Measurements from ENCODE around the gene SAMD4B.

Gene SAMD4B

DNA sequence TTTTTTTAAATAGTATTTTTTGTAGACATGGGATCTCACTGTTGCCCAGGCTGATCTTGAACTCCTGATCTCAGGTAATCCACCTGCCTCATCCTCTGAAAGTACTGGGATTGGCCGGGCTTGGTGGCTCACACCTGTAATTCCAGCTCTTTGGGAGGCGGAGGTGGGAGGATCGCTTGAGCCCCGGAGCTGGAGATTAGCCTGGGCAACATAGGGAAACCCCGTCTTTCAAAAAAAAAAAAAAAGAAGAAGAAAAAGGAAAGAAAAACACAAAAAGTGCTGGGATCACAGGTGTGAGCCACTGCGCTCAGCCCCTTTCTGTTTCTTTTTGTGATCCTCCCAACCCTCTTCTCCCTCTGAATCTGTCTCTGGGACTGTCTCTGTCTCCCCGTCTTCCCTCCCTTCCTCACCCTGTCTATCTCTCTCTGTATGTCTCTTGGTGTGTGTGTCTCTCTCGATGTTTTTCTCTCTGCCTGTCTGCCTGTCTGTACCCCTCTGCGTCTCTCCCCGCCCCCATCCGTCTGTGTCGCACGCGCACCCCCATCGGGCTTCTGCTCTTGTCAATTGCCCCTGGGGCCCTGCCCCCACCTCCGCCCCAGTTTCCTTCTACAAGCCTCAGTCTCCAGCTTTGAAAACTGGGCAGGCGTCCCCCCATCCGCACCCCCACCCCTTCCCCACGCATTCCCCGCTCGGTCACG, 63.9 kb downstream of the SAMD4B start:
- TF ChIP-seq ZFX (IDR thresholded peaks at IDR 0.05; ENCODE audit: borderline replicate concordance): no peak
- TF ChIP-seq, protein P1, sequence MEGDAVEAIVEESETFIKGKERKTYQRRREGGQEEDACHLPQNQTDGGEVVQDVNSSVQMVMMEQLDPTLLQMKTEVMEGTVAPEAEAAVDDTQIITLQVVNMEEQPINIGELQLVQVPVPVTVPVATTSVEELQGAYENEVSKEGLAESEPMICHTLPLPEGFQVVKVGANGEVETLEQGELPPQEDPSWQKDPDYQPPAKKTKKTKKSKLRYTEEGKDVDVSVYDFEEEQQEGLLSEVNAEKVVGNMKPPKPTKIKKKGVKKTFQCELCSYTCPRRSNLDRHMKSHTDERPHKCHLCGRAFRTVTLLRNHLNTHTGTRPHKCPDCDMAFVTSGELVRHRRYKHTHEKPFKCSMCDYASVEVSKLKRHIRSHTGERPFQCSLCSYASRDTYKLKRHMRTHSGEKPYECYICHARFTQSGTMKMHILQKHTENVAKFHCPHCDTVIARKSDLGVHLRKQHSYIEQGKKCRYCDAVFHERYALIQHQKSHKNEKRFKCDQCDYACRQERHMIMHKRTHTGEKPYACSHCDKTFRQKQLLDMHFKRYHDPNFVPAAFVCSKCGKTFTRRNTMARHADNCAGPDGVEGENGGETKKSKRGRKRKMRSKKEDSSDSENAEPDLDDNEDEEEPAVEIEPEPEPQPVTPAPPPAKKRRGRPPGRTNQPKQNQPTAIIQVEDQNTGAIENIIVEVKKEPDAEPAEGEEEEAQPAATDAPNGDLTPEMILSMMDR (IDR thresholded peaks at IDR 0.05): no peak
- peak overlapping the region; percentile 98 for H3K27ac ChIP-seq

DNA sequence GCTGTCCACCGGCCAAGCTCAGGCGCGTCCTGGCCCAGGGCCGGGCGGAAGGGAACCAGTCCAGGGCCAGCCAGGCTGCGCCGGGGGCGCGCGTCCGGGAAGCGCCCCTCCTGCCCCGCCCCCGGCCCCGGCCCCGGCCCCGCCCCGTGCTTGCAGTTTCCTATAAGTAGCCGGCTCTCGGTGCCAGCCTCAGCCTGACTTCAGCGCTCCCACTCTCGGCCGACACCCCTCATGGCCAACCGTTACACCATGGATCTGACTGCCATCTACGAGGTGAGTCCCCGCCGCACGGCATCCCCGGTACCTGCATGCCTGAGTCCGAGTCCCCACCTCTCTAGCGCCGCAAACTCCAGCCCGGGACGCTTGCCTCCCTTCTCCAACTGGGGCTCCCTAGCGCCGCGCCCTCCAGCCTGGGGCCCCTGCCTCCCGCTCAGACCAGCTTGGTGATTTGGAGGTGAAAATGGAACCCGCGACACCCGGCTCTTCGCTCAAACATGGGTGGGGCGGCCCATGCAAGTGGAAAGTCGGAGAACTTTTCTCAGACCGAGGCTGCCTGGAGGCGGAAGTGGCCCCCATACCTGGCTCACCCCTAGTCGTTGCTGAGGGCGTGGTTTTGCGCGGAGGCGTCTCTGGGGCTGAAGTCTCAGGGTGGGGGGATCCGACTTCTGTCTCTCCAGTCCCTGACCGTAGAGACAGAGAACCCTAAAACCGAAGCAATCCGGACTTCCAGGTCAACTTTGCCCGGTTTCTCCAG, 64.6 kb downstream of the SAMD4B start, which contains the start of gene ZFP36:
TSS of gene ZFP36 (plus strand) at position 192 of the 754 bp plus-strand sequence. CDS start at position 250, 58 bp downstream.
- H3K27ac ChIP-seq: peak within 1 kb of the TSS; percentile 98
- TF ChIP-seq, protein P1 (IDR thresholded peaks at IDR 0.05): no peak
- TF ChIP-seq ZFX (IDR thresholded peaks at IDR 0.05; ENCODE audit: borderline replicate concordance): no peak

DNA sequence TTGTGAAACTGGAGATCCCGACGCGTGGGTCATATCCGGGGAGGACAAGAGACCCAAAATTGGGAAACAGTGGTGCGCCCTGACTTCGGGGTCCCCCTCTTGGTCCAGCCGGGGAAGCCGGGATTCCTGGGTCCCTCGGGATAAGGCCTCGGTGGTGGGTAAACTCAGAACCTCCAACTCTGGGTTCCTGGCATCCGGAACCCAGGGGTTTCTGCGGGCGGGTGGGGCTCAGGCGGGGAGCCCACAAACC, 65.1 kb downstream of the SAMD4B start:
- peak overlapping the region; percentile 98 for H3K27ac ChIP-seq
- TF ChIP-seq, protein P1 (IDR thresholded peaks at IDR 0.05): no peak
- TF ChIP-seq ZFX (IDR thresholded peaks at IDR 0.05; ENCODE audit: borderline replicate concordance): no peak

DNA sequence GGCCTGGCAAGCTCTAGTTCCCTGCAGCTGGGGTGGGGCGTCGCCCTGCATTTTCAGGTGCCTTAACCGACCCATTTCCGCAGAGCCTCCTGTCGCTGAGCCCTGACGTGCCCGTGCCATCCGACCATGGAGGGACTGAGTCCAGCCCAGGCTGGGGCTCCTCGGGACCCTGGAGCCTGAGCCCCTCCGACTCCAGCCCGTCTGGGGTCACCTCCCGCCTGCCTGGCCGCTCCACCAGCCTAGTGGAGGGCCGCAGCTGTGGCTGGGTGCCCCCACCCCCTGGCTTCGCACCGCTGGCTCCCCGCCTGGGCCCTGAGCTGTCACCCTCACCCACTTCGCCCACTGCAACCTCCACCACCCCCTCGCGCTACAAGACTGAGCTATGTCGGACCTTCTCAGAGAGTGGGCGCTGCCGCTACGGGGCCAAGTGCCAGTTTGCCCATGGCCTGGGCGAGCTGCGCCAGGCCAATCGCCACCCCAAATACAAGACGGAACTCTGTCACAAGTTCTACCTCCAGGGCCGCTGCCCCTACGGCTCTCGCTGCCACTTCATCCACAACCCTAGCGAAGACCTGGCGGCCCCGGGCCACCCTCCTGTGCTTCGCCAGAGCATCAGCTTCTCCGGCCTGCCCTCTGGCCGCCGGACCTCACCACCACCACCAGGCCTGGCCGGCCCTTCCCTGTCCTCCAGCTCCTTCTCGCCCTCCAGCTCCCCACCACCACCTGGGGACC, 65.6 kb downstream of the SAMD4B start:
- no peak for TF ChIP-seq ZFX (IDR thresholded peaks at IDR 0.05; ENCODE audit: borderline replicate concordance)
- TF ChIP-seq, protein P1 (IDR thresholded peaks at IDR 0.05): no peak
- H3K27ac ChIP-seq: peak overlapping the region; percentile 98

- no peak for TF ChIP-seq ZFX (IDR thresholded peaks at IDR 0.05; ENCODE audit: borderline replicate concordance)
- TF ChIP-seq, protein P1 (IDR thresholded peaks at IDR 0.05): no peak
- peak overlapping the region; percentile 98 for H3K27ac ChIP-seq
These were observed 66.4 kb downstream of the SAMD4B start for GRCh38 chr19:39408392-39409207.

DNA sequence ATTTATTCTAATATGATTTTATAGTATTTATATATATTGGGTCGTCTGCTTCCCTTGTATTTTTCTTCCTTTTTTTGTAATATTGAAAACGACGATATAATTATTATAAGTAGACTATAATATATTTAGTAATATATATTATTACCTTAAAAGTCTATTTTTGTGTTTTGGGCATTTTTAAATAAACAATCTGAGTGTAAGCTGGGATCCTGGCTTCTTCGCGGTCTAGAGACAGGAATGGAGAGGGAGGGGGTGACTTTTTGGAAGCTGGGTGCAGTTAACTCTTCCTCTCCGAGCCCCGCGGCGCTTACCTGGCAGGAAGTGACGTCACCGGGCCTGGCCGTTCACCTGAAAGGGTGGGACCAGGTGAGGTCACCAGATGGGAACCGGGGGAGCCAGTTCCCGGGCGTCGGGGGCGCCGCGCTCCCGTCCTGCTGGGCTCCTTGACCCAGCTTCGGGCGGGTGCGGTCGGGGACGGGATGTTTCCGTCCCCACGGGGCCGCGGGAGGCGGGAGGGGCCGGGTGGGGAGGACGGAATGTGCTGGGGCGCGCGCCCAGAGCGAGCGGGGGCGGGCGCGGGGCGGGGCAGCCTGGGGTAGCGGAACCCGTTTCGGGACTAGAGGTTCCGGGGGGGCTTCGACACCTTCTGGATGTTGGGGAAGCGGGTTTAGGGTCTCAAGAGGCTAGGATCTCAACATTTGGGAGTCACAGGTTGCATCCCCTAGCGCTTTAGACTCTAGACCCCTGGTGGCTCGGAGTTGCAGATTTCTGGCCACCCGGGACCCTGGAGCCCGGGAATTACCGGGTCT, 67.2 kb downstream of the SAMD4B start:
- TF ChIP-seq, protein P1 (IDR thresholded peaks at IDR 0.05): no peak
- TF ChIP-seq ZFX (IDR thresholded peaks at IDR 0.05; ENCODE audit: borderline replicate concordance): no peak
- peak overlapping the region; percentile 98 for H3K27ac ChIP-seq
